Endothelial cell of umbilical vein (primary cell): ENCODE data around the gene KIAA0232. TPM values are rescaled to one million over a fixed set of nuclear protein-coding genes. Genes with fewer than 3 reads are reported as not detected.

Source experiments
- BruUV-seq: library from RNA; stranded (reverse); fragments of 400-500 nt; replicated peaks from 2 replicates; lab custom pipeline; 2021; lab: Mats Ljungman, UMichigan
- CTCF ChIA-PET: fragments of 300-600, 350-600 bp; sonication (Branson Sonifier 250); formaldehyde crosslinking; loops from one replicate; lab custom pipeline; 2021; ENCODE audit warnings: antibody characterized with exemption, inconsistent platforms; lab: Charles Lee
- POLR2A ChIA-PET: fragments of 300-600, 350-600 bp; sonication (Branson Sonifier 250); formaldehyde crosslinking; loops from one replicate; lab custom pipeline; 2021; ENCODE audit warnings: antibody characterized with exemption, inconsistent platforms; lab: Charles Lee
- DNase-seq: peaks from one replicate; pipeline ENCODE4 v3.0.0-alpha.2; 2011; ENCODE audit warnings: low read depth, low spot score
- FAIRE-seq: peaks from 2 replicates; lab custom pipeline; 2011; peaks lifted over from hg19 to GRCh38; lab: Jason Lieb, UNC
- H2AFZ ChIP-seq: 2 replicates; pipeline ENCODE4 v1.6.0; 2012; ENCODE audit warnings: low read depth, low read length, control low read depth, inconsistent platforms
- H3K27ac ChIP-seq: 2 replicates; pipeline ENCODE4 v1.5.1; 2011; ENCODE audit warnings: low read depth, mild to moderate bottlenecking, control low read depth, low read length, moderate library complexity; ENCODE audit not compliant: insufficient read depth
- H3K27me3 ChIP-seq, 2 experiments: 2 replicates each; pipeline versions ENCODE4 v1.6.0 to v1.6.1; 2011; ENCODE audit warnings: low read length in 2 of 2, mixed read lengths in 1 of 2; ENCODE audit not compliant: control insufficient read depth in 2 of 2, insufficient read depth in 2 of 2
- H3K36me3 ChIP-seq, 2 experiments: 2 replicates in 1 of 2; 3 replicates in 1 of 2; pipeline ENCODE4 v1.5.1; 2011; ENCODE audit warnings: low read length in 2 of 2, mild to moderate bottlenecking in 1 of 2, moderate library complexity in 1 of 2; ENCODE audit not compliant: control insufficient read depth in 2 of 2, insufficient read depth in 2 of 2; ENCODE audit errors: extremely low read depth in 1 of 2
- H3K4me1 ChIP-seq: 3 replicates; pipeline ENCODE4 v1.5.1; 2011; ENCODE audit warnings: mild to moderate bottlenecking, low read length; ENCODE audit not compliant: control insufficient read depth, insufficient read depth; ENCODE audit errors: extremely low read depth
- H3K4me2 ChIP-seq: 2 replicates; pipeline ENCODE4 v1.6.1; 2011; ENCODE audit warnings: low read length, control low read depth, mixed read lengths; ENCODE audit not compliant: insufficient read depth
- H3K4me3 ChIP-seq, 3 experiments: fragments of 200-600 bp in 1 of 3; sonication (generic), shearing (Covaris generic) in 1 of 3; replicated peaks in 1 of 3; 2 replicates each; pipeline ENCODE4 v1.5.1; 2011 to 2016; ENCODE audit warnings: control low read depth in 3 of 3, low read length in 3 of 3, mild to moderate bottlenecking in 2 of 3, inconsistent platforms in 1 of 3, low read depth in 1 of 3, moderate library complexity in 1 of 3; ENCODE audit not compliant: insufficient read depth in 1 of 3
- H3K79me2 ChIP-seq: 2 replicates; pipeline ENCODE4 v1.6.0; 2012; ENCODE audit warnings: low read length, inconsistent platforms; ENCODE audit not compliant: control insufficient read depth, insufficient read depth
- H3K9ac ChIP-seq: replicated peaks from 2 replicates; pipeline ENCODE3; 2011; ENCODE audit warnings: low read length, control low read depth; ENCODE audit not compliant: insufficient read depth; ENCODE audit errors: extremely low read depth
- H3K9me1 ChIP-seq: replicated peaks from 3 replicates; pipeline ENCODE4 v1.6.0; 2011; ENCODE audit warnings: mild to moderate bottlenecking, low read length; ENCODE audit not compliant: control insufficient read depth, insufficient read depth; ENCODE audit errors: extremely low read depth
- H3K9me3 ChIP-seq: replicated peaks from 2 replicates; pipeline ENCODE4 v1.5.1; 2012; ENCODE audit warnings: low read length, inconsistent platforms; ENCODE audit not compliant: control insufficient read depth, insufficient read depth
- H4K20me1 ChIP-seq: replicated peaks from 2 replicates; pipeline ENCODE3; 2011; ENCODE audit warnings: mild to moderate bottlenecking, low read length; ENCODE audit not compliant: control insufficient read depth, insufficient read depth; ENCODE audit errors: extremely low read depth
- EZH2 ChIP-seq: IDR thresholded peaks from 2 replicates; pipeline ENCODE4 v1.6.1; 2012; ENCODE audit warnings: borderline replicate concordance, low read depth, mild to moderate bottlenecking, moderate library complexity, low read length, inconsistent platforms; ENCODE audit not compliant: severe bottlenecking
- FOS ChIP-seq: IDR thresholded peaks from 2 replicates; pipeline ENCODE4 v1.6.1; 2011; ENCODE audit warnings: mild to moderate bottlenecking, low read length, moderate library complexity, borderline replicate concordance; ENCODE audit not compliant: insufficient read depth
- GATA2 ChIP-seq: IDR thresholded peaks from 2 replicates; pipeline ENCODE4 v1.7.0; 2011; ENCODE audit warnings: low read depth, mild to moderate bottlenecking, moderate library complexity, mixed read lengths, low read length; ENCODE audit not compliant: insufficient read length, insufficient read depth
- JUN ChIP-seq: IDR thresholded peaks from 2 replicates; pipeline ENCODE4 v1.6.1; 2011; ENCODE audit warnings: borderline replicate concordance, low read depth; ENCODE audit not compliant: insufficient read length, insufficient read depth
- MYC ChIP-seq: IDR thresholded peaks from one replicate; pipeline ENCODE4 v1.6.1; 2011; ENCODE audit warnings: mild to moderate bottlenecking, low read depth, low read length
- POLR2A ChIP-seq: IDR thresholded peaks from 2 replicates; pipeline ENCODE4 v1.6.1; 2012; ENCODE audit warnings: low read depth, mild to moderate bottlenecking, control low read depth, low read length
- POLR2AphosphoS5 ChIP-seq: IDR thresholded peaks from 2 replicates; pipeline ENCODE4 v1.6.1; 2012; ENCODE audit warnings: low read depth, mild to moderate bottlenecking, control low read depth, low read length, moderate library complexity; ENCODE audit not compliant: insufficient read depth
- dilution Hi-C: fragments of 300-500 bp; cut with MboI; formaldehyde crosslinking; loops from one replicate; pipeline ENCODE4 v1.15.0; 2019; ENCODE audit warnings: low sequenced_read_pairs; ENCODE audit not compliant: extremely low pct_ligation_motif_present
- intact Hi-C: fragments of 100-400 bp; cut with micrococcal nuclease; formaldehyde crosslinking; loops from one replicate; pipeline ENCODE4 v1.10.0; 2022
- polyA plus RNA-seq, 4 experiments: library from polyadenylated mRNA; depleted of rRNA in 3 of 4; stranded (reverse) in 3 of 4; unstranded in 1 of 4; fragments of >200 nt; gene quantifications; 2 replicates each; pipeline versions ENCODE4 v1.2.1 to v1.2.3, GENCODE V29; 2011 to 2012; ENCODE audit warnings: missing spikeins in 1 of 4
- total RNA-seq: library from RNA; stranded (reverse); gene quantifications from 2 replicates; pipeline ENCODE4 v1.2.3, GENCODE V29; 2021
- TF ChIP-seq, protein P1 (sequence below): IDR thresholded peaks from 2 replicates; pipeline ENCODE4 v1.6.1; 2011; ENCODE audit not compliant: insufficient read depth, insufficient read length
- TF ChIP-seq, protein P2 (sequence below), 2 donors: IDR thresholded peaks; 1 replicate in 1 of 2; 2 replicates in 1 of 2; pipeline ENCODE4 v1.5.1; 2011; ENCODE audit warnings: low read length in 2 of 2, mild to moderate bottlenecking in 2 of 2, moderate library complexity in 2 of 2, control low read depth in 1 of 2, inconsistent platforms in 1 of 2, low read depth in 1 of 2; ENCODE audit not compliant: insufficient read depth in 1 of 2; ENCODE audit errors: extremely low read depth in 1 of 2

KIAA0232 gene
- total and polyA plus RNA-seq, 2 donors (not counting 3 experiments of a cell fraction or from before 2014, with no cell fraction given) = 5.3 to 18.4 TPM

DNA sequence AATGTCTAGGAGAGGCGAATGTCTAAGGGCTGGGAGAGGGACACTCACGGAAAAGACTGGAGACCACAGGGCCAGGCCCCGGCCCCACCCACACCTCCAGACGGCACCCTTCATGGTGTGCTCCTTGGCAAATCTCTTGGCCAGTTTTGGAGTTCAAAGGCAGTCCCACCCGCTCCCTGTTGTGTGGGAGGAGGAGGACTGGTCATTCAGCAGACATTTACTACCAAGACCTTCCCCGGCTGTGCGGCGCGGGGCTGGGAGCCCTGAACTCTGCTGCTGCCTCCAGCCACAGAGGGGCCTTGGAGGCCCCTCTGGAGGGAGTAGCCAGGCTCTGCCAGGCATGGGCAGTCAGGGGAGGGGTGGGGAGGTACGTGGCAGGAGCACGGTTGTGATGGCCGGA lies 118.4 kb downstream of the KIAA0232 start:
- no peak for FAIRE-seq

More for the DNA sequence above, 118.4 kb downstream of the KIAA0232 start:
- Histone ChIP-seq H3K4me1 (no peaks in the 10 kb centered on the region), H3K9me3 (no peaks in the 10 kb centered on the region), H3K9ac (no peak overlapping the region), H3K79me2 (no peaks in the 10 kb centered on the region), H4K20me1 (no peaks in the 10 kb centered on the region), H3K27me3 (peaks cover 0 to 3% of the 10 kb centered on the region in 2 experiments), H3K4me3 (no peak overlapping the region), H3K27ac (no peak overlapping the region), H3K36me3 (no peaks in the 10 kb centered on the region), H3K4me2 (no peak overlapping the region), H3K9me1 (no peaks in the 10 kb centered on the region), H2AFZ (no peak overlapping the region)
- BruUV-seq = no TSS peak
- ChIA-PET CTCF (interaction anchor here (1.2 to 1.7 kb wide), 2 partner anchors 27 to 41 kb away, joined by 4 read pairs; no protein-coding TSS in a partner anchor), POLR2A (no interaction called here)
- DNase-seq = no peak
- dilution Hi-C loops = no loop called here
- TF ChIP-seq MYC (no peak), GATA2 (no peak), JUN (no peak), EZH2 (no peak), FOS (no peak), POLR2AphosphoS5 (no peak), POLR2A (no peak)
- TF ChIP-seq, protein P1, sequence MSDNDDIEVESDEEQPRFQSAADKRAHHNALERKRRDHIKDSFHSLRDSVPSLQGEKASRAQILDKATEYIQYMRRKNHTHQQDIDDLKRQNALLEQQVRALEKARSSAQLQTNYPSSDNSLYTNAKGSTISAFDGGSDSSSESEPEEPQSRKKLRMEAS = no peak
- TF ChIP-seq, protein P2, sequence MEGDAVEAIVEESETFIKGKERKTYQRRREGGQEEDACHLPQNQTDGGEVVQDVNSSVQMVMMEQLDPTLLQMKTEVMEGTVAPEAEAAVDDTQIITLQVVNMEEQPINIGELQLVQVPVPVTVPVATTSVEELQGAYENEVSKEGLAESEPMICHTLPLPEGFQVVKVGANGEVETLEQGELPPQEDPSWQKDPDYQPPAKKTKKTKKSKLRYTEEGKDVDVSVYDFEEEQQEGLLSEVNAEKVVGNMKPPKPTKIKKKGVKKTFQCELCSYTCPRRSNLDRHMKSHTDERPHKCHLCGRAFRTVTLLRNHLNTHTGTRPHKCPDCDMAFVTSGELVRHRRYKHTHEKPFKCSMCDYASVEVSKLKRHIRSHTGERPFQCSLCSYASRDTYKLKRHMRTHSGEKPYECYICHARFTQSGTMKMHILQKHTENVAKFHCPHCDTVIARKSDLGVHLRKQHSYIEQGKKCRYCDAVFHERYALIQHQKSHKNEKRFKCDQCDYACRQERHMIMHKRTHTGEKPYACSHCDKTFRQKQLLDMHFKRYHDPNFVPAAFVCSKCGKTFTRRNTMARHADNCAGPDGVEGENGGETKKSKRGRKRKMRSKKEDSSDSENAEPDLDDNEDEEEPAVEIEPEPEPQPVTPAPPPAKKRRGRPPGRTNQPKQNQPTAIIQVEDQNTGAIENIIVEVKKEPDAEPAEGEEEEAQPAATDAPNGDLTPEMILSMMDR (IDR thresholded peaks at IDR 0.05; ENCODE audit: extremely low read depth in 1 of 2, insufficient read depth in 1 of 2, low read depth in 1 of 2, low read length in 2 of 2) = no peak
- intact Hi-C loops = no loop called here
